K562 (cell line): ENCODE data around the gene MYO16. TPM values are rescaled to one million over a fixed set of nuclear protein-coding genes. Genes with fewer than 3 reads are reported as not detected.

ENCODE experiments used
- ARID1B ChIP-seq: fragments of 450-650 bp; IDR thresholded peaks from 2 replicates; pipeline ENCODE4 v1.6.1; 2016; ENCODE audit warnings: antibody characterized with exemption, mild to moderate bottlenecking, inconsistent platforms
- COPS2 ChIP-seq: fragments of 450-650 bp; conservative IDR thresholded peaks from 2 replicates; pipeline ENCODE4 v1.6.1; 2016; ENCODE audit warnings: mild to moderate bottlenecking, moderate library complexity
- CREB1 ChIP-seq, 2 experiments: sonication (generic) in 1 of 2; formaldehyde crosslinking in 1 of 2; IDR thresholded peaks; 2 replicates each; pipeline versions ENCODE4 v1.6.1 to v1.8.0; 2012 to 2022; ENCODE audit warnings: inconsistent platforms in 1 of 2, mild to moderate bottlenecking in 1 of 2, missing genetic modification reagents in 1 of 2, moderate library complexity in 1 of 2
- GATAD2B ChIP-seq: fragments of 450-650 bp; IDR thresholded peaks from 2 replicates; pipeline ENCODE4 v1.6.1; 2017; ENCODE audit warnings: mild to moderate bottlenecking, borderline replicate concordance
- HINFP ChIP-seq: fragments of 450-650 bp; conservative IDR thresholded peaks from 2 replicates; pipeline ENCODE4 v1.6.1; 2016; ENCODE audit warnings: missing genetic modification characterization, low read depth, mild to moderate bottlenecking, control low read depth, missing compliant biosample characterization
- IRF2 ChIP-seq: sonication (generic); formaldehyde crosslinking; IDR thresholded peaks from 2 replicates; pipeline ENCODE4 v1.8.1; 2022; ENCODE audit warnings: mild to moderate bottlenecking, missing genetic modification reagents
- KLF13 ChIP-seq: fragments of 450-650 bp; IDR thresholded peaks from 2 replicates; pipeline ENCODE4 v1.6.1; 2016; ENCODE audit warnings: missing genetic modification characterization, low read depth, mild to moderate bottlenecking, missing compliant biosample characterization, moderate library complexity, borderline replicate concordance
- RAD51 ChIP-seq: fragments of 450-650 bp; IDR thresholded peaks from 2 replicates; pipeline ENCODE4 v1.7.1; 2016; ENCODE audit warnings: low read depth, mild to moderate bottlenecking, borderline replicate concordance
- RERE ChIP-seq: sonication (generic); formaldehyde crosslinking; IDR thresholded peaks from 2 replicates; pipeline ENCODE4 v1.8.0; 2023; ENCODE audit warnings: missing genetic modification reagents, mild to moderate bottlenecking, borderline replicate concordance
- SP1 ChIP-seq: sonication (generic); formaldehyde crosslinking; IDR thresholded peaks from 2 replicates; pipeline ENCODE4 v1.8.1; 2022; ENCODE audit warnings: mild to moderate bottlenecking, missing genetic modification reagents
- SREBF2 ChIP-seq: sonication (generic); formaldehyde crosslinking; IDR thresholded peaks from 2 replicates; pipeline ENCODE4 v1.4.0; 2020; ENCODE audit warnings: mild to moderate bottlenecking, missing genetic modification reagents
- TFAM ChIP-seq: fragments of 250-450 bp; sonication (Bioruptor Pico); conservative IDR thresholded peaks from 2 replicates; pipeline ENCODE4 v1.5.0; 2021; ENCODE audit warnings: mild to moderate bottlenecking, moderate library complexity
- ZNF134 ChIP-seq: fragments of 250-450 bp; sonication (Bioruptor Pico); conservative IDR thresholded peaks from 2 replicates; pipeline ENCODE4 v1.4.0; 2020
- ZNF408 ChIP-seq: fragments of 250-450 bp; sonication (Bioruptor Pico); IDR thresholded peaks from 2 replicates; pipeline ENCODE4 v1.4.0; 2020; ENCODE audit warnings: low read depth, mild to moderate bottlenecking, moderate library complexity
- polyA plus RNA-seq, 8 experiments: library from polyadenylated mRNA; depleted of rRNA in 4 of 8; stranded (reverse) in 5 of 8; unstranded in 3 of 8; fragments of >200 nt; fragmentation: Nextera tagmentation in 2 of 8; fragmentation: Illumina TruSeq in 1 of 8; extraction: Ambion mirVana in 2 of 8; extraction: Trizol in 1 of 8; gene quantifications; 2 replicates each; pipeline versions ENCODE4 v1.2.1 to v1.2.3, GENCODE V29; 2011 to 2014; ENCODE audit warnings: inconsistent platforms in 1 of 8, missing spikeins in 1 of 8
- total RNA-seq, 7 experiments: library from RNA; depleted of rRNA in 6 of 7; stranded (reverse); fragments of >200 nt in 6 of 7; fragmentation: Illumina TruSeq in 2 of 7; extraction: Trizol in 2 of 7; gene quantifications; 2 replicates each; pipeline versions ENCODE4 v1.2.1 to v1.2.3, GENCODE V29; 2011 to 2021; ENCODE audit warnings: low replicate concordance in 1 of 7

MYO16 gene
- total and polyA plus RNA-seq, 9 of the 15 experiments (the other 6 are each of a cell fraction or from before 2014, with no cell fraction given): 4.3 to 45.7 (median 12.1) TPM

- TF ChIP-seq RERE (no peak), COPS2 (no peak), SREBF2 (no peak), SP1 (CRISPR knock-in tag) (no peak), IRF2 (CRISPR knock-in tag) (no peak), ZNF408 (CRISPR knock-in tag) (no peak), ARID1B (peak; percentile 78), HINFP (tag) (no peak), RAD51 (peak; percentile 55; the same call in 1 of the 2 replicates), KLF13 (tag) (no peak), TFAM (CRISPR knock-in tag) (no peak), CREB1 (IDR thresholded peaks at IDR 0.05) (no peak), CREB1 (CRISPR knock-in tag; IDR thresholded peaks at IDR 0.05) (no peak), GATAD2B (no peak), ZNF134 (CRISPR knock-in tag) (no peak)
- TF ChIP-seq, all 486 proteins: peak for 55
Observed at GRCh38 chr13:108816375-108816774, 187.0 kb downstream of the MYO16 start (continued).
